Activated naive CD4-positive, alpha-beta T cell treated with anti-CD3 and anti-CD28 coated beads, Interleukin-2, amount 10 ng/mL, durations not matched to agents 7 days and 5 days (primary cell): ENCODE results near the gene TTLL4.
"Not testable (repeated sequence)": the region's sequence is repeated elsewhere in the genome, so short reads cannot be mapped to it uniquely, and the experiment has no call there.

Experiments used
- CTCF ChIA-PET: fragments of 350-600 bp; sonication (Branson Sonifier 250); formaldehyde crosslinking; loops from one replicate; lab custom pipeline; 2021; ENCODE audit warnings: antibody characterized with exemption; lab: Charles Lee
- DNase-seq: peaks from one replicate; pipeline ENCODE4 v3.0.0-alpha.2; 2020
- H3K27ac Mint-ChIP-seq: one replicate; pipeline ENCODE4 v1.8.0; 2021; ENCODE audit warnings: mild to moderate bottlenecking, moderate library complexity, mixed read lengths
- H3K27me3 Mint-ChIP-seq: one replicate; pipeline ENCODE4 v1.8.0; 2021; ENCODE audit warnings: mild to moderate bottlenecking, mixed read lengths
- H3K36me3 Mint-ChIP-seq: one replicate; pipeline ENCODE4 v1.8.0; 2021; ENCODE audit warnings: mixed read lengths
- H3K4me1 Mint-ChIP-seq: one replicate; pipeline ENCODE4 v1.8.0; 2021; ENCODE audit warnings: mixed read lengths
- H3K4me3 Mint-ChIP-seq: one replicate; pipeline ENCODE4 v1.8.0; 2021; ENCODE audit warnings: mild to moderate bottlenecking, moderate library complexity, mixed read lengths
- H3K9me3 Mint-ChIP-seq: one replicate; pipeline ENCODE4 v1.8.0; 2021; ENCODE audit warnings: mixed read lengths

The TTLL4 gene

GRCh38 chr2:218756599-218757377 lies 46.2 kb downstream of the TTLL4 start:
- no peak for DNase-seq
- H3K4me1 Mint-ChIP-seq = no peaks in the 10 kb centered on the region
- no peak overlapping the region for H3K4me3 Mint-ChIP-seq
- no peaks in the 10 kb centered on the region for H3K27me3 Mint-ChIP-seq
- H3K36me3 Mint-ChIP-seq = peaks cover 19% of the 10 kb centered on the region
- H3K9me3 Mint-ChIP-seq = no peaks in the 10 kb centered on the region
- CTCF ChIA-PET = no interaction called here
- no peak overlapping the region for H3K27ac Mint-ChIP-seq

DNA sequence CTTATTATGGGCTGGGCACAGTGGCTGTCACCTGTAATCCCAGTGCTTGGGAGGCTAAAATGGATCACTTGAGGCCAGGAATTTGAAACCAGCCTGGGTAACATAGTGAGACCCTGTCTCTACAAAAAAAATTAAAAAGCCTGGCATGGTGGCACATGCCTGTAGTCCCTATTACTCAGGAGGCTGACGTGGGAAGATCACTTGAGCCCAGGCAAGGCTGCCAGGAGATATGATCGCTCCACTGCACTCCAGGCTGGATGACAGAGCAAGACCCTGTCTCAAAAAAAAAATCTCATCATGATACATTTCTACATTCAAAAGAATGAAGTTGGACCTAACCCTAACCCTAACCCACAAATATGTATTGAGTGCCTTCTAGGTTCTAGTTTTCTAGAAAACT lies 51.2 kb downstream of the TTLL4 start:
- Mint-ChIP-seq H3K9me3 (no peaks in the 10 kb centered on the region), H3K4me1 (no peaks in the 10 kb centered on the region), H3K36me3 (no peaks in the 10 kb centered on the region), H3K27ac (no peak overlapping the region), H3K4me3 (no peak overlapping the region), H3K27me3 (no peaks in the 10 kb centered on the region)
- CTCF ChIA-PET = interaction anchor here (0.6 kb wide), 1 partner anchor 16 kb away, joined by 3 read pairs; no protein-coding TSS in a partner anchor
- no peak for DNase-seq

DNA sequence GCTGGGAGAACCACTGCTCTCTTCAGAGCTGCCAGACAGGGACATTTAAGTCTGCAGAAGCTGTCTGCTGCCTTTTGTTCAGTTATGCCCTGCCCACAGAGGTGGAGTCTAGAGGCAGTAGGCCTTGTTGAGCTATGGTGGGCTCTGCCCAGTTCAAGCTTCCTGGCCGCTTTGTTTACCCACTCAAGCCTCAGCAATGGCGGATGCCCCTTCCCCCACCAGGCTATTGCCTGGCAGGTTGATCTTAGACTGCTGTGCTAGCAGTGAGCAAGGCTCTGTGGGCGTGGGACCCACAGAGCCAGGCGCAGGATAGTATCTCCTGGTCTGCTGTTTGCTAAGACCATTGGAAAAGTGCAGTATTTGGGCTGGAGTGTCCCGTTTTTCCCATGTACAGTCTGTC lies 62.1 kb downstream of the TTLL4 start:
- CTCF ChIA-PET = interaction anchor here (0.9 kb wide), 1 partner anchor 19 kb away, joined by 3 read pairs; no protein-coding TSS in a partner anchor
- peaks cover 12% of the 10 kb centered on the region for H3K9me3 Mint-ChIP-seq
- not testable (repeated sequence) for H3K27ac Mint-ChIP-seq, H3K4me3 Mint-ChIP-seq, H3K36me3 Mint-ChIP-seq, DNase-seq, H3K4me1 Mint-ChIP-seq, H3K27me3 Mint-ChIP-seq

DNA sequence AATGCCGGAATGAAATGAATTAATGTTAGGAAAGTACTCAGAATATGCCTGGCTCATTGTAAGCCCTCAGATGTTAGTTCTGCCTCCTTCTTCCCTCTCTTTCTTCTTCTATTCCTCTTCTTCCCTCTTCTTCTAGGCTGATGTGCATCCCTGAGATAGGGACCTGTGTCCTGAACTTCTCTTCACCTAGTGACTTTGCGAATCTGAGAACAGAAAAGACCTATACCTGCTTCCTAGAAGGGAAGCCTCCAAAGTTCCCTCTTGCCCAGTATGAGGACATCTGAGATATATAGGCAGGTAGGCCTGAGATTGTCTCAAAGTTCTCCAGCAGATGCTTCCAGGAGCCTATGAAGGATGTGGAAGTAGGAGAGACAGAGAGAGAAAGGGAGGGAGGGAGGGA lies 63.2 kb downstream of the TTLL4 start:
- CTCF ChIA-PET = no interaction called here
- peaks cover 4% of the 10 kb centered on the region for H3K27me3 Mint-ChIP-seq
- H3K36me3 Mint-ChIP-seq = peaks cover 3% of the 10 kb centered on the region
- H3K4me3 Mint-ChIP-seq = no peak overlapping the region
- H3K9me3 Mint-ChIP-seq = peaks cover 15% of the 10 kb centered on the region
- no peak overlapping the region for H3K27ac Mint-ChIP-seq
- DNase-seq = no peak
- no peaks in the 10 kb centered on the region for H3K4me1 Mint-ChIP-seq

DNA sequence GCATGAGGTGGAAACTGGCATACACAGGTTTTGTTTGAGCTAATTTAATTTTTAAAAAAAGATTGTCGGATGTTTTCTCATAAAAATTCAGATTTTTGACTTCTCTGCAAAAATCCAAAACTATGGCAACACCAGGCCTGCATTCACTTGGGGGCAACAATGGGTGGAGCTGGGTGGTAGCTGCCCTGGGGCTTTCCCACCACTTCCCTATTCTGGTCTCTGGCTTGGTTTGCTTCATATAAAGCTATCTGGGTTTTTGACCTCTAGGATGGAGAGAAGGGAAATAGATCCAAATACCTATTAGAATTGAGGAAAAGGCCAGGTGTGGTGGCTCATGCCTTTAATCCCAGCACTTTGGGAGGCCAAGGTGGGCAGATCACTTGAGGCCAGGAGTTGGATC lies 65.9 kb downstream of the TTLL4 start:
- no peak for DNase-seq
- Mint-ChIP-seq H3K27ac (no peak overlapping the region), H3K4me1 (peaks cover 4% of the 10 kb centered on the region), H3K4me3 (no peak overlapping the region), H3K27me3 (peaks cover 21% of the 10 kb centered on the region), H3K9me3 (peaks cover 15% of the 10 kb centered on the region), H3K36me3 (peaks cover 3% of the 10 kb centered on the region)
- CTCF ChIA-PET = no interaction called here

DNA sequence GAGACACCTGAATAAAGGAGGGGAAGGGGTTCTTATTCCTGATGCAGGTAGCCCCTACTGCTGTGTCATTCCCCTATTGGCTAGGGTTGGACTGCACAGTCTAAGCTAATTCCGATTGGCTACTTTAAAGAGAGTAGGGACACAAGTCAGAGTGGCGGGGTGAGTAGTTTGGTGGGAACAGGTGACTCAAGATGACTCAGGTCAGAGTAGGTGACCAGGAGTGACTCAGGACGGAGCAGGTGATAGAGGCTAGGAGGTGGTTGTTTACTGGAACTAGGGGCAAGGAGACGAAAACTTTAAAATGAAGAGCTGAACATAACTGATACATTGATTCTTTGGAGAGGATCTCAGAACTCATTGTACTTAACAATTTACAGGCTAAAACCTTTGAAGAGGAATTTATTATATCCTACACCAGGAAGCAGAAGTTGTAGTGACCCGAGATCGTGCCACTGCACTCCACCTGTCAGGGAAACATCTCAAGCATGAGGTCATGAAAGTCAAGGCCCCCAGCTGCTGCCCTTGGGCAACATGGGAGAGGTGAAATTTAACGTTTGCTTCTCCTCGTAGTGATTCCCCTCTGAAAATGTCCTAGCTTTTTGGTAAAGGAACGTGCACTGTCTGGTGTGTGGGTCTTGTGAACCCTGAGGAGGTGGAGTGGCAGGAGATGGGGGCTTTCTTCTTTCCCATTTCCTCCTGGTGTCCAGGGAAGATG lies 66.8 kb downstream of the TTLL4 start:
- Mint-ChIP-seq H3K9me3 (peaks cover 15% of the 10 kb centered on the region), H3K4me3 (no peak overlapping the region), H3K4me1 (peaks cover 4% of the 10 kb centered on the region), H3K27ac (no peak overlapping the region), H3K27me3 (peaks cover 30% of the 10 kb centered on the region), H3K36me3 (peaks cover 3% of the 10 kb centered on the region)
- DNase-seq = no peak
- CTCF ChIA-PET = interaction anchor here (0.6 kb wide), 1 partner anchor 15 kb away, joined by 3 read pairs; no protein-coding TSS in a partner anchor

DNA sequence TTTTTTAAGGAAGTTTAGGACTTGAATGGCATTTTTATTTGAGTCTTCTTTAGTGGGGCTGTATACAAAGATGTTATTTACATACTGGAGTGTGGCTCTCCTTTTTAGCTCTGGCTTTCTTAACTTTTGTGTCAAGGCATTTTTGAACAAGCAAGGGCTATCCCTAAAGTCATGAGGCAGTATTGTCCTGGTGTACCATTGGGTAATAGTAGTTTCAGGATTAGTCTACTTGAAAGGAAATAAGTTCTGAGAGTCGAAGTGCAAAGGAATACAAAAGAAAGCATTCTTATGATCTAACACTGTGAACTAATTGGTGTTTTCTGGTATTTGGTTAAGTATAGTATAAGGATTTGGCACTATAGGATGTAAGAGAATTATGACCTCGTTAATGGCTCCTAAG lies 69.4 kb downstream of the TTLL4 start:
- H3K27ac Mint-ChIP-seq = no peak overlapping the region
- peaks cover 15% of the 10 kb centered on the region for H3K9me3 Mint-ChIP-seq
- DNase-seq = no peak
- H3K4me1 Mint-ChIP-seq = peaks cover 4% of the 10 kb centered on the region
- H3K4me3 Mint-ChIP-seq = no peak overlapping the region
- H3K27me3 Mint-ChIP-seq = peaks cover 51% of the 10 kb centered on the region
- H3K36me3 Mint-ChIP-seq = peaks cover 3% of the 10 kb centered on the region
- CTCF ChIA-PET = no interaction called here

DNA sequence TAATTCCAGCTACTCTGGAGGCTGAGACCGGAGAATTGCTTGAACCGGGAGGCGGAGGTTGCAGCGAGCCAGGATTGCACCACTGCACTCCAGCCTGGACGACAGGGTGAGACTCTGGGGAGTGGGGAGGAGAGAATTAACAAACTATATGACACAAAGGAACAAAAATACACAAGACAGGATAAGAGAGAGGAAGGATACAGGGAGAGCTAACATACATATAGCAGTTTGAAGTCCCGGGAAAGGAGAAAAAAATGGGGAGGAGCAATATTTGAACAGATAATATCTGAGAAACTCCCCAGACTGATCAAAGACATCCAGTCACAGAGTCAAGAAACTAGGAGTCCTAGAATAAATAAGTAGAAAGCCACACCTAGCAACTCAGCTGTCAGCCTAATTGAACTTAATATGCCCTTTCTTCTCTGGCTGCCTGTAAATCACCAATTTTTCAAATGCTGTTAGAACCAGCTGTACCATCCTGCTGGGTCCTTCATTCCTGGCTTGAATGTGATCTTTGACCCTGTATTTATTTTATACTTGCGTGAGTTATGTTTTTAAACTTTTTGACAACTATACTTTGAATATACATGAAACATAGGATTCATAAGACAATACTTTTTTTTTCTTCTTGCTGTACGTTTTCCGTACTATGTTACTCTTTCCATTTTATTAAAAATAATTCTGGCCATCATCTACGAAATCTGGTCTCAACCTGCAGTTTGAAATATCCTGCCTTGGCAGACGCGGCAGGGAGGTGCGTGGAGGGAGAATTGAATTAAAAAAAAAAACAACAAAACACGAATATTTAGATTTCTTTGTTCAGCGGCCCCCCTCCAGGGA lies 70.4 kb downstream of the TTLL4 start:
- Mint-ChIP-seq H3K27me3 (peaks cover 61% of the 10 kb centered on the region), H3K36me3 (peaks cover 3% of the 10 kb centered on the region), H3K27ac (no peak overlapping the region), H3K9me3 (peaks cover 13% of the 10 kb centered on the region), H3K4me1 (peaks cover 4% of the 10 kb centered on the region), H3K4me3 (no peak overlapping the region)
- CTCF ChIA-PET = interaction anchor here (0.9 kb wide), 1 partner anchor 69 kb away, joined by 3 read pairs; no protein-coding TSS in a partner anchor
- DNase-seq = no peak

GRCh38 chr2:218781691-218782527 lies 71.3 kb downstream of the TTLL4 start, which contains the start of gene CYP27A1:
CYP27A1 (plus strand) TSS chr2:218782147; CDS start chr2:218782183, 36 bp downstream.
- DNase-seq = no peak
- H3K4me1 Mint-ChIP-seq = peaks cover 4% of the 10 kb centered on the region
- H3K36me3 Mint-ChIP-seq = peaks cover 3% of the 10 kb centered on the region
- no peak within 1 kb of the TSS for H3K4me3 Mint-ChIP-seq
- H3K27ac Mint-ChIP-seq = no peak within 1 kb of the TSS
- CTCF ChIA-PET = interaction anchor here (0.6 to 1.6 kb wide), 3 partner anchors 66 to 73 kb away, joined by 3 to 4 read pairs (median 3); no protein-coding TSS in a partner anchor
- H3K9me3 Mint-ChIP-seq = peaks cover 9% of the 10 kb centered on the region
- peaks cover 67% of the 10 kb centered on the region for H3K27me3 Mint-ChIP-seq

- Mint-ChIP-seq H3K27me3 (peaks cover 69% of the 10 kb centered on the region), H3K27ac (no peak overlapping the region), H3K4me3 (no peak overlapping the region), H3K4me1 (peaks cover 4% of the 10 kb centered on the region), H3K9me3 (peaks cover 4% of the 10 kb centered on the region), H3K36me3 (no peaks in the 10 kb centered on the region)
- CTCF ChIA-PET = interaction anchor here (0.6 to 1.6 kb wide), 3 partner anchors 65 to 73 kb away, joined by 3 to 4 read pairs (median 3); no protein-coding TSS in a partner anchor
- no peak for DNase-seq
Observed at GRCh38 chr2:218782528-218782844, 71.9 kb downstream of the TTLL4 start.

GRCh38 chr2:218783688-218784087 lies 73.1 kb downstream of the TTLL4 start:
- Mint-ChIP-seq H3K27ac (no peak overlapping the region), H3K4me1 (peaks cover 4% of the 10 kb centered on the region), H3K36me3 (no peaks in the 10 kb centered on the region), H3K27me3 (peaks cover 69% of the 10 kb centered on the region), H3K4me3 (no peak overlapping the region), H3K9me3 (no peaks in the 10 kb centered on the region)
- no peak for DNase-seq
- CTCF ChIA-PET = interaction anchor here (0.8 to 1.6 kb wide), 3 partner anchors 64 to 82 kb away, joined by 3 to 4 read pairs (median 3); no protein-coding TSS in a partner anchor

- Mint-ChIP-seq H3K4me3 (no peak overlapping the region), H3K27me3 (peaks cover 65% of the 10 kb centered on the region), H3K27ac (no peak overlapping the region), H3K4me1 (peaks cover 4% of the 10 kb centered on the region), H3K36me3 (no peaks in the 10 kb centered on the region), H3K9me3 (no peaks in the 10 kb centered on the region)
- DNase-seq = no peak
- CTCF ChIA-PET = no interaction called here
Observed at GRCh38 chr2:218785103-218785502, 74.5 kb downstream of the TTLL4 start.

GRCh38 chr2:218786133-218786532 lies 75.5 kb downstream of the TTLL4 start:
- peaks cover 3% of the 10 kb centered on the region for H3K4me1 Mint-ChIP-seq
- CTCF ChIA-PET = interaction anchor here (0.6 kb wide), 1 partner anchor 103 kb away, joined by 3 read pairs; no protein-coding TSS in a partner anchor
- H3K36me3 Mint-ChIP-seq = no peaks in the 10 kb centered on the region
- DNase-seq = no peak
- peaks cover 56% of the 10 kb centered on the region for H3K27me3 Mint-ChIP-seq
- H3K4me3 Mint-ChIP-seq = no peak overlapping the region
- no peak overlapping the region for H3K27ac Mint-ChIP-seq
- H3K9me3 Mint-ChIP-seq = no peaks in the 10 kb centered on the region
